Islet precursor cell (in vitro differentiated cells): ENCODE data around the gene TBXAS1.
A peak's percentile ranks its signal among the peaks of the same experiment; 100 is the strongest.

Experiments used
- DNase-seq: peaks from one replicate; pipeline ENCODE4 v3.0.0-alpha.2; 2018

Gene TBXAS1

DNA sequence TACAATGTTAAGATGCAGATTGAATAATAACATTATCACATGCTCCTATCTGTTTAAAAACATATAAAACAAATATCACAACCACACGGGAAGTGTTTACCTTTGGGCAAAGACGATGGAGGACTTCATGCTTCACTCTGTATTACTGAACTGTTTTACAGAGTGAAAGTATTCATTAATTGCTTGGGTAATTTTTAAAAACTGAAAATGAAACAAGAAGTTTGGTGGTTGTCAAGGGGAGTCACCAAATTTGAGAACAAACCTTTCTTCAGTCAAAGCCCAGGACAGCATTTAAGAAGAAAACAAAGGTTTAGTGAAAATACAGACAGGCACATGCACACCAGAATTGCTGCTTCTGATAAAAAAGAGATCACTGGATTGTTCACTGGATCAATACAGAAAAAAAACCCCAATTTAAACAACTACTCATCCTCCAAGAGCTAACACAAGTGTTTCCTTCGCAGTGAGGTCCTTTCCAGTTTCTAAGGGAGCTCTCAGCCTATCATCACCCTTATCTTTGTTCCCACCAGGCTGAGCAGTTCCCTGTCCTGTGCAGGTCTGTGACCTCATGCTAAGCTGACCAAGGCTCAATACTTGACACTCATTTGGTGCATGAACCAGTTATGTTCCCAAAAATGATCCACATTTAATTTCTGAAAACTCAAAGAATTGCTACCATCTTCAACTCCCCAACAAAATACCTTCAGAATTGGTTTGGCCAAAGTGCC is 224.9 kb downstream of the TBXAS1 start:
- no peak for DNase-seq

DNA sequence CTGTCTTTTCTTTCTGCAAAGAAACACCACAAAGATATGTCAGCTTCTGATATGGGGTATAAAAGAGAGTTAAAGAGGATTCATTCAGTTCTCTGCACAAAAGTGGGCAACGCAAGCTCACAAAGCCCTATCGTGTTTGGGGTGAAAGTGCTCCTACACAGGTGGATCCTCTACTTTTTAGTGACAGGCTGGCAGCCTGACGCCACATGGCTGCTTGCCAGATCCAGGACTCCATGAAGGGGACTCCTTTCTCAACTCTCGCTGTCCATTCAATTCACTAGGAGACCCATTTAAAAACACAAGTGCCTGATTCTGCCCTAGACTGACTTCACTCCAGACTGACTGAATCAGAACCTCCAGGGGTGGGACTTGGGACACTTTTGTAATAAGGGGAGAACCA is 225.7 kb downstream of the TBXAS1 start:
- DNase-seq: no peak

DNA sequence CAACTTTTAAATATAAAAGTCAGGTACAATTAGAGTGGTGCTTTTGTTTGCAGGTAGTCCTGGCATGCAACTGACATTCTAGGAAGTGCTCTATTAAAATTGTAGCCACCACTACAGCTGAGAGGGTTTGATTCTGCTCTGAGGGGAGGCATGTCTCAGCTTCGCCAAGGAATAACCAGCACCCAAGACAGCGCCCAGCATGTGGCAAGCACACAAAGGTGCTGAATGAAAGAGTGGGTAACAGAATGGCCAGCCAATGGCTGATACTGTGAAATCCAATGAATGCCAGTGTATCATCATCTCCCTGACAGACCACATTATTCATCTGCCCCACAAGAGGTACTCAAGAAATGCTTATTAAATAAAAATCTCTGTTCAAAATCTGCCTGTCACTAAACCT is 226.8 kb downstream of the TBXAS1 start:
- DNase-seq: no peak

DNA sequence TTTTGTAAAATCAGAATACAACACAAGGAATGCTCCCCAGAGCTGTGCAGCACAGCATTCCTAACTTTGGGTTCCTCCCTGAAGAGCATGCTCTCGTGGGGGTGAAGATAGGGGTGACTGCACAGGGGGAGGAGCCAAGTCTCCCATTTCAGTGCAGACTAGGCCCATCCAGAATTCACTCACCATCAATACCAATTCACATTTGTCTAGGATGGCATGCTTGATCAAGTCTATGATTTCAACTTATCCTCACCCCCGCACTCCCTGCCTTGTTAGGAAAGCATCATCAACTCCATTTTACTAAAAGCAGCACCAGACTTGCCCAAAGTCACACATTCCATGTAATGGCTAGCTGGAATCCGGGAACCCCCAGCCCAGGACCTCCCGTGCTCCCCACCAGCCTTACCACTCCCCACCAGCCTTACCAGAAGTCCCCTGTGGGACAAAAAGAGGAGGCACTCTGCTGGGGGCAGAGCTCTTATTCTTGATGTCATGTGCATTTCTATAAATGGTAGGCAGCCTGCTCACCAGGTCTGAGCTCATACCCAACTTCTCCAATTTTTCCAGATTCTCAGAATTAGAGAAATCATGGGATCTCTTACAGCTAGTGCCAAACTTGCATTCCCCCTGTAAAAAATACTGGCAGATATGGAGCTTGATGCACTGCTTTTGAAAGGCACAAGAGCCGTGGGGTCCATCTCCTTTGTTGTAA is 227.5 kb downstream of the TBXAS1 start:
- no peak for DNase-seq

DNA sequence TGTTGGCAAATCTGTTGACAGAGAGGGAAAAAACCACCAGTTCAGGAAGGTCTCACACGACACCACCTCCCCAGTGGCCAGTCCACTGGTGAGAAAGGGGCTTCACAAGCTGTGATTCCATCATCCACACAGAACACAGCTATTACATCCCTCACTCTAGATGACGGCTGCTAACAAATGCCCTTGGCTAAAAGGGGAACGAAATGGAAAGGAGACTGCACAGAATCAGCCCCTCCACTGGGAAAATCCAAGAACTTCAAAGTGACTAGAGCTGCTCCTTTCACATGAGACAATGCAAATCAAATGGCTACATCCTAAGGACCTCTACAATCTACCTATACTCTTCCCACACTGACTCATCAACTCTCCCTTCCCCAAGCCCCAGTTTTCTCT is 228.1 kb downstream of the TBXAS1 start:
- DNase-seq: no peak

DNA sequence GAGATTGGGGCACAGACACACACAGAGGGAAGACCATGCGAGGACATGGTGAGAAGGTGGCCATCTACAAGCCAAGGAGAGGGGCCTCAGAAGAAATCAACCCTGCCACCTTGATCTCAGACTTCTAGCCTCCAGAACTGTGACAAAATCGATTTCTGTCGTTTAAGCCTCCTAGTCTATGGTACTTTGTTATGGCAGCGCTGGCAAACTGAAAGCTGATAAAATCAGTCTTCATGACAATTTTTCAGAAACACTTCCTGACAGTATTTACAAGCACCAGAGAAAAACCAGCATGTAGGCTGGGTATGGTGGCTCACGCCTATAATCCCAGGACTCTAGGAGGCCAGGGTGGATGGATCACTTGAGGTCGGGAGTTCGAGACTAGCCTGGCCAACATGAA is 229.5 kb downstream of the TBXAS1 start:
- DNase-seq: no peak

DNA sequence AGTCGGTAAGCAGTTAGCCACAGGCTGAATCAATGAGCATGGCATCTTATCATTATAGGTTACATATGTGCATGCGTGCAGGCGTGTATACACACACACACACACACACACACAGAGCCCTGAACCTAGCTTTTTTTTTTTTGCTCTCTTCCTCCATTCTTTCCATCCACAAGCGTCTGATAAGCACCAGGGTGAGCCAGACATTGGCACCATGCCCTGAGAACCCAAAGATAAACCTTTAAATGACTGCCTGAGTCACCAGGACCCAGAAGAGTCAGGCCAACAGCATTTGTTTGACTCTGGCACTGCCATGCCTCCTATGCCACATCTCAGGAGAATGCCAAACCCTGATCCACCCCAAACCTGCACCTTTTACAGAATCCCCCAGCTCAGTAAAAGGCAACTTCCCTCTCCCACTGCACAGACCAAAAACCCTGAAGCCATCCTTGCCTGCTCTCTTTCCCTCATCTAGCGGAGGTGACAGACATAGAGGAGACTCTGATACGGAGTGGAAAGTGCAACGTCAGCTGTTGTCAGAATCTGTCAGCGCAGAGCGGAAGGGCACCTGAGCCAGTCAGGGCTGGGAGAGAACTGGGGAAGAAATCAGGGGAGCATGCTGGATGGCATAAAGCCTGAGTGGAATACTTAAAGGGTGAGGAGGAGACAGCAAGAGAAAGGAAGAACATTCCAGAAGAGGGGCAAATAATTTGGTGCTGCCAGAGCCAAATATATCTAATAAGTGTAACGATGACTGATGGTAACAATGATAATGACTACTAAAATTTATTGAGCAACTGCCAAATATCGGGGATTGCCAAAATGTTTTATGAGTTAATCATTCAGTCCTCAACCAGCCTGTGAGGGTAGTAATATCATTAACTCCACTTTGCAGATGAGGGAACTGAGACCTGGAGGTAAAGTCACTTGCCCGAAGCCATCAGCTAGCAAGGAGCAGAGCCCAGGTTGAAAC is 230.5 kb downstream of the TBXAS1 start:
- DNase-seq: no peak

DNA sequence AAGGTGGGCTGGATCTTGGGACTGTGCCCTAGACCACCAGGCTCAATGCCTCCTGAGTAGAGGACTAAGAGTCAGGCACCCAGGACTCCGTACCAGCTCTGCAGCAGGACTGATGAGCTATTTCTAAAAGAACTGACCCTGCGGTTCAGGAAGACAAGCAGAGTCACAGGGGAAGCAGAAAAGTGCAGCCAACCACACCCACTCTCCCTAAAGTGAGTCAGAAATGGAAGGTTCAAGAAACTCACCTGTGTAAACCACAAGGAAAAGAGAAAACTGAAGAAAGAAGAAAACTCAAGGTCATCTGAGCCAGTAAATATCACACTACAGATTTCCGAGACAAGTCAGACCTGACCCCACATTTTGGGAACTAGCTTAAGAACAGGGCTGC is 231.2 kb downstream of the TBXAS1 start:
- no peak for DNase-seq

DNA sequence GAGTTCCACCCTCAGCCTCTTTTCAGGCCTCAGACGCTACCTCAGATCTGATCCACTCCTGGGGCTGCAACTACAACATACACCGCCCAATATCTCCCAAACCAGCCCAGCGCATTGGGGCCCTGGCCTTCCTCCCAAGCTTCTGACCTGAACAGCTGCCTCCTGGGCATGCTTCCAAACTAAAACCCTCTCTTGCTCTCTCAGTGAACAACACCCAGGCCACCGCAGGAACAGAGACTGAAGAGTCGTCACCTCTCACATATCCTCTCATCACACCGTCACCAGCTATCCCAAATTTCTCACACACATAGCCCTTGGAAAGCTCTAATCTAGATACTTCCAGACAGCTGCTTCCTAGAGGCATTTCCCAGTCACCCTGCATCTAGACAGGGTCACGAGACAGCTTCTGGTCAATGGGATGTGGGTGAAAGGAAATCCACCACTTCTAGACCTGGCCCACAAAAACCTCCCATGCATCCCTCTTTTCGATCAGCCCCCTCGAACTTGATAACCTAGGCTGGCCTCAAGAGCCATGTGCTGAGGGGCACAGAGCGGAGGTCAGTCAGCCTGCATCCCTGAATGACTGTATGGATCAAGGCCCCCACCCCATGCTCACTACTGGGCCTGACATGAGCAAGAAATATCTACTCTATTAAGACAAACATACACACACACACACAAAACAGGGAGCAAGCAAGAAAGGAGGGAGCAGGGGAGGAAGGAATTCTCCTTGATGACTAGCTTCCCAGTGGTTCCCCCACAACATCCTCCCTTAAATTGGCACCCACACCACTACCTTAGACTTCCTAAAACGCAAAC is 231.9 kb downstream of the TBXAS1 start:
- no peak for DNase-seq

DNA sequence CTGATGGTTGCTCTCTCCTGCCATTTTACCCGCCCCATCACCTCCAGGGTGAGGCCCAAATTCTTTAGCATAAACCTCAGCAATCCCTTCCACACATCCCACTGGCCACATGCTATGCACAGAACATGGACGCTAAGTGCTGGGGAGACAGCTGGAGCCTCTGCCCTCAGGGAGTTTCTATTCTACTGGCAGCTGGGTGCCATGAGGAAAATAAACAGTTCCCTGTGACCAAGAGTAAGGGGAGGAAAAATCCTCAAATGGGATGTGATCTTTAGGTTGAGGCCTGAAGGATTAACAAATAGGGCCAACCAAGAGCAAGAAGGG is 232.5 kb downstream of the TBXAS1 start:
- no peak for DNase-seq

DNA sequence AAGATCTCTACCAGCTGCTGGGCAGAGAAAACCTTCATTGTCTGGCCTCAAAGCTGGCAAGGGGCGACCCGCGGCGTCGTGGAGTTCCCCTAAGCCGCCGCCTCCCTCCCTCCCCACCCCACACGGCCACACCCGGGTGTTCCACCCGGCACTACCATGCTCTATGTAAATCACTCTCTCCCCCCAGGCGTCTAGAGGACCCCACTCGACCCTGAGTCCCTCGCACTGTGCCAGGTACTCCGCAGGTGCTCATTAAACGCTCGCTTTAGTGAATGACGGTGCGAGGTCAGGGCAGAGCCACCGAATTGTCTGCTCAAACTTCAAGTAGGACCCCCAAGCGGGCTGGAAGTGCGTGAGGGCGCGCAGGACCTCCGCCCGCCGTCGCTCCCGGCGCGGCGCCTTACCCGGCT is 233.1 kb downstream of the TBXAS1 start:
- DNase-seq: no peak

DNA sequence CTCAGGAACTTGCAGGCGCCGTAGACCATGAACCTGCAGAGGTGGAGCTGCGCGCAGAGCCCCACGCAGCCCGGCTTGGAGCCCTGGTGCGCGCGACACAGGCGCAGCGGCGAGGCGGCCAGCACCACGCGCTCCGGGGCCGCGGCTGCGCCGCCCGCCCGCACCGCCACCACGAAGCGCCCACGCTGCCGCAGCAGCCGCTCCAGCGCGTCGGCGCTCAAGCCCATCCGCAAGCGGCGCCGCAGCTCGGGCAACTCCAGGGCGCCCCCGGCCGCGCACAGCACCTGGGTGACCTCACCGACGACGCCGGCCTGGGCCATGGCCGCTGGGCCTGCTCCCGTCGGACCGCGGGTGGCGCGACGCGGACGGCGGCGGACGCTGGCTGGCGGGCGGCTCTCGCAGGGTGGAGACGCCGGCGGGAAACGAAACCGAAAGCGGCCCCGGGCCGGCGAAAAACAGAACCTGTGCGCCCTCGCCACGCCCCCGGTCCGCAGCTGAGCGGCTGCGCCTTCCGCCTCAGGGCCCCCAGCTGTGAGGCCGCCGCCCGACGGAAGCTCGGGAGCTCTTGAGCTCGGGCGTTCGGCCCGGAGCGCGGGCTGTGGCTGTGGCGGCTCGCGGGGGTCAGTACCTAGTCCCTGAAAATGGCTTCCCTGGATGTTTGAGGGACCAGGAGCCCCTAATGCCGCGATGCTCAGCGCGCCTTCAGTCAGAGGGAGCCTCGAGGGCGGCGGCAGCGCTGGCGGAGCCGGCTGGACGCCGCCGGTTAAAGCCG is 233.7 kb downstream of the TBXAS1 start, which contains the start of gene PARP12:
Gene PARP12 (minus strand): TSS at position 424 of the 772 bp plus-strand sequence. CDS start 104 bp downstream, at position 320.
- DNase-seq: peak; percentile 80

DNA sequence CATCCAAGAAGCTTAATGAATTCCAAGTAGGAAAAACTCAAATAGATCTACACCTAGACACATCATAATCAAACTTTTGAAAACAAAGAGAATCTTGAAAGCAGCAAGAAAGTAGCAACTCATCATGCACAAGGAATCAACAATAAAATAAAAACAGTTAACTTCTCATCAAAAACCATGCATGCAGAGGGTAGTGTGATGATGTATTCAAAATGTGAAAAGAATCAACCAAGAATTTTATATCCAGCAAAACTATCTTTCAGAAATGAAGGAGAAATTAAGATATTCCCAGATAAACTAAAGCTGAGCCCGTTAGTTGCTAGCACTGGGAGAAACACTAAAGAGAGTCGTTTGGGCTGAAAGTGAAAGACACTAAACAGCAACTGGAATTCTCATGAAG is 238.0 kb downstream of the TBXAS1 start:
- DNase-seq: no peak

DNA sequence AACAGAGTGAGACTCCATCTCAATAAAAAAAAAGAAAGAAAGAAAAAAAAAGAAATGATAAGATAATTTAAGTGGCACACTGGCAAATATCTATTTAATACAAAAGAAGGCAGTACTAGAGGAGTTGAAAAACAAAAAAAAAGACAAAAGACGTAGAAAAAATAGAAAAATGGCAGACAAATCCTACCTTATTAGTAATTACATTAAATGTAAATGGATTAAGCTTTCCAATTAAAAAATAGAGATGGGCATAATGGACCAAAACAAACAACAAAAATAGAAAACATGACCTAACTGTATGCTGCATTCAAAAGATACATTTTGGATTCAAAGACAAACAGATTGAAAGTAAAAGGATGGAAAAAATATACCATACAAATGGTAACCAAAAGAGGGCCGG is 239.0 kb downstream of the TBXAS1 start:
- no peak for DNase-seq

DNA sequence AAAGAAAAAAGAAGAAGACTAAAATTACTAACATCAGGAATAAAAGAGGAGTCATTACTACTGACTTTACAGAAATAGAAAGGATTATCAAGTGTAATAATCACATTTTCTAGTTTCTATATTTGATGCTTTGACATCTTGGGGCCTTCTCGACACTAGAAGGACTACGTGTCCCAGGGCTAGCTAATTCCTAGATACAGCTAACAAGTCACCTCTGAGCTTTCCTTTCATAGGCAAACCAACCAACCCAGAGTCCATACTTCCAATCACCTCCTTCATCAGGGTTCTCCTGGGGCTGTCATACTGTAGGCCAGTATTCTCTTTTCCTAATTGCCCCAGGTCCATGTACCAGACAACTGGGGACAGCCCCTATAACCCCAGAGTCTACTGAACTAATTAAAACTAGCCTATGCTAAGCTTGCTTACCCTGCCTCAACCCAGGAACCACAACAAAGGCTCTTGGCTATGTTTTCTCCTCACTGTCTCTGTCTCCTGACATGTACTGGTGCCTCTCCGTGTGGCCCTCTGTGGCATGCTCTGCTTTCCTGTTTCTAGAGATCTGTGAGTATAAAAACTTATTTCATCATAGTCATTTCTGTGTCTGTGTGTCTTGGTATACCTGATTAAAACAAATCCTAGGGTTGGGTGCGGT is 240.4 kb downstream of the TBXAS1 start:
- no peak for DNase-seq
